GM21717 (cell line): ENCODE data around the gene HTR7.
"Not testable (repeated sequence)": the region's sequence is repeated elsewhere in the genome, so short reads cannot be mapped to it uniquely, and the experiment has no call there.

ENCODE experiments used
- ATAC-seq: cut with Tn5 transposase; IDR thresholded peaks from one replicate; pipeline ENCODE4 v1.9.1; 2021; ENCODE audit warnings: mild to moderate bottlenecking, moderate library complexity; ENCODE audit not compliant: unreplicated experiment

The HTR7 gene

DNA sequence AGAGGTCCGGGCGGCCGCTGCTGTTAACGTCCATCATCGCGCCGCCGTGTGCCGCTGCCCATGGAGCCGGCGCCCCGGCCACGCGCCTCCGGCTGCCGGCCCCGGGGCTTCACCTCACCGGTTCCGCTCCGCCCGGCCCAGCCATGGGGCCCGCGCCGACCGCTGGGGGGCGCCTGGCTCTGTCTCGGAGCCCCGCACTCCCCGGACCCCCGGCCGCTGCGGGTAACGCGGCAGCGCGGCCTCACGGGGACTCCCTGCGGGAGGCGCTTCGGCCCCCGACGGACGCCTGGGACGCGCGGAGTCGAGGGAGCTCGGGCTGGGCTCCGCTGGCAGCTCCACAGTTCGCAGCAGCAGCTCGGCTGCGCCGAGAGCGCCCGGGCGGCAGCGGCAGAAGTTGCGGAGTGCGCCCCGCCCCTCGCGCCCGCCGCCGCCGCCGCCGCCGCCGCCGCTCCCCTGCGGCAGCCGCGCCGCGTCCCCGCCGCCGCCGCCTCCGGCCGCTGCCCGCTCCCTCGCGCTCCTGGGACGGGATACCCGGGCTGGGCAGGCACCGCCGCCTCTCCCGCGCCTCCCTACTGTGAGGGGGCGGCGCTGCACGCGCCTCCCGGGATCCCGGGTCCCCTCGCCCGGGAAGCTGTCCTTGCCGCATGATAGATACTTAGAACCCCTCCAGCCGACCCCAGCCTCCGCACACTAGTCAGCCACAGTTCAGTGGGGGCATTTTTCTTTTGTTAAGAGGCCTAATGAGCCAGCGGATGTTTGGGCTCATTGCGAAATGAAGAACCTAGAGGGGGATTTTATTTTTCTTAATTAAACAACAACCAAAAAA, at the start of gene HTR7:
Gene HTR7, minus strand, starts transcription at position 405 of the 826 bp plus-strand sequence. Its CDS starts 368 bp downstream, at position 37.
- peak; percentile 57 for ATAC-seq

DNA sequence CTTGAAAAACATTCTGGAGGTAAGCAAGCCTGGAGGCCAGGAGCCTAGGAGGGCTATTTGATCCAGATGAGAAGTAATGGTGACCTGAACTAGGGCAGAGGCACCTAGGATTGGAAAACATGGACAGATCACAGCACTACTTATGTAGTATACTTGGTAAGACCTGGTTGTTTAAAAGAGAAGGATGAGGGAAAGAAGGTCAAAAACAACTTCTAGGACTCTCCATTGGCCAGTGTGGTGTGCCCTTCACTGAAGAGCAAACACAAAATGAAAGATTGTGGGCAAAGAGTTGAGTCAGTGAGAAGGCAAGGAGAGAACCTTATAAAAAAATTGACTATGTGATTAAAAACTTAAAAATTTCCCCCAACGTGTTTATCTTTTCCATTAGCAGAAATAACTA, 48.8 kb upstream of the HTR7 start:
- no peak for ATAC-seq

DNA sequence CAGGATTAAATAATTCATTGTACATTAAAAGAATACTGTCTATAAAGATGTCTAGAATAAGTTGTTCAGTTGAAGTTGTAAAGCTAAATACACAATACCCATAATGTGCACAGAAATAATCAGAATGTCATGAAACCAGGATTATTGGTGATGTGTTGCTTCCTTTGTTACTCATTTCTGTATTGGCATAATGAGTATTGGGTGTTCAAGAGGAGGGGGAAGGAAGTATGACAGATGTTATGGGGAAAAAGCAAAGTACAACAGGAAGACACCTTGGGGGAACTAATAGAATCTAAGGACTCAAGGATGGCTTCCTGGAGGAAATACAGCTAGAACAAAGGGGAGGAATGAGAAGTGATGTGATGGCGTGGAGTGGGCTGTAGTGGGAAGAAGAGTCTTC, 48.1 kb upstream of the HTR7 start:
- ATAC-seq: no peak

DNA sequence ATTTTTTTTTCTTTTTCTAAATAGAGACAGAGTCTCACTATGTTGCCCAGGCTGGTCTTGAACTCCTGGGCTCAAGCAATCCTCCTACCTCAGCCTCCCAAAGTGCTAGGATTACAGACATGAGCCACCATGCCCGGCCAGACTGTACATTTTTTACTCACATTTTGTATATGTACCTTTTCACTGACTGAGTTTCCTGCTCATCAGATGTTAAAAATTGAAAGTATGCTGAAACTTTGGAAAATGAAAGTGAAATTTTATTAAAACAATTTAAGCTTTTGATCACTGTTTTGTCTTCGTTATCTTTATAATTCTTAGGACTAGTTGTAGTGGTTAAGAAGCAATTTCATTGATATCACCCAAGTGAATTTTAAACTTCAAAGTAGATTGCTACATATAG, 39.1 kb upstream of the HTR7 start:
- ATAC-seq: not testable (repeated sequence)

DNA sequence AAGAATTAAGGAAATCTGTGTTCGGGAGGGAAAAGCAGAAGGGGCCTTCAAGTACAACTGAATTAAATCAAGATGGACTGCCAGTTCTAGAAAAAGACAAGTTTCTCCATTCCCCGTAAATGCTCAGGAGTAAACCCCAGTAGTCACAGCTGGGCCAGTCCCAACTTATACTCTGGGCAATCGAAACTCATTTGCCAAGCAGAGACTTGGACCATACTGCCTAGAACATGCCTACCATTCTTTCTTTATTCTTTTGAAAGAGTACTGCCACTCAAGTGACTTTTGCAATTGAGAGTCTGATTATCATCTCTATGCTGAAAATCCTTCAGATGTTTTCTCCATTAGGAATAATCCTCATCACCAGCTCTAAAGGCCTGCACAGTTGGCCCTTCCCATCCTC, 35.4 kb upstream of the HTR7 start:
- no peak for ATAC-seq

DNA sequence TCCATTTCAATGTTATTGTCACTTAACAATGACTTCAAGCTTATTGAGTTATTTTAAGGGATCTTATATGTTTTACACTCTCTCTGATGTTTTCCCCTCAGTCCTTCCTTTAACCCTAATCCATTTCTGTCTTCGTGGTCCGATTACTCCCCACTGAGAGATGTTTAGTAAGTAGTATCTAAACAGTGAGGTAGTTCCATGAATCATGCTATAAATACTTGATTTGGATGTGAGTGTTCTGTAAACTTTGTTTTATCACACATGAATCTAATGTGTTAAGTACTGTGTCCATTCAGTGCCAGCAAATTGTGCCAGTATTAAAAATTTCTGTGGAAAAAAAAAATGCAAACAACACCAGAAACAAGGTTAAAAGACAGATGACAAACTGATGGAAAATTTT, 32.5 kb upstream of the HTR7 start:
- no peak for ATAC-seq

DNA sequence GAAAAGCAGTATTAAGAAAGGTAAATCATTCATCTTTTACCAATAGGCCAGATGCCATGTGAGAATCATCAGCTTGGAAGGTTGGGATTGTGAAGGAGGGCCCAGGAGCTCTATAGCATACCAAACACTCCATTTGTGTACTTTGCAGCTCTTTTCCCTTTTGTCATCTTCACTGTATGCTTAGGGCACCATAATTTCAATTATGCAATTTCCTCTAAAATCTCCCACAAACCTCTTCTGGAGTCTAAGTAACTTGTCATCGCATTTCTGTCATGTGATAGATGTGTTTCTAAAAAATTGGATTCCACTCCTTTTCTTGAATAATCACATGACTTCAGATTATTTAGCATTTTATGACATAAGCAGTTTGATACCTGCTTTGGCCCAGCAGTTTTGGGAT, 31.8 kb upstream of the HTR7 start:
- no peak for ATAC-seq

DNA sequence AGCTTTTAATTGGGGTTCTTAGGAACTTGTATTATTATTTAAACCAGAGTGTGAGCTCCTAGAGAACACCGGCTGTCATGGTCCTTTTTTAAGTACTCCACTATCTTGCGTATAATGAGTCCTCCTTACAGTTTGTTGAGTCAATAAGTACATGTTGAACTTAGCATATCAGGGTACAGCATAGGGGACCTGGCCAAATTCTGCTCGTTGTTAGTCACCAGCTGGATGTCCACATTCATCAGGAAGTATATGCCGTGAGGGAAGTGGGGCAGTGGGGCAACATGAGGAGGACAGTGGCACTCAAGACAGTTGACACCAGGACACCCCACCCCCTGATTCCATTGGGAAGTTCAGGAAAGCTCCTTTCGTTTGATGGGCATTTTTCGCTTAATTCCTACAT, 30.5 kb upstream of the HTR7 start:
- no peak for ATAC-seq

DNA sequence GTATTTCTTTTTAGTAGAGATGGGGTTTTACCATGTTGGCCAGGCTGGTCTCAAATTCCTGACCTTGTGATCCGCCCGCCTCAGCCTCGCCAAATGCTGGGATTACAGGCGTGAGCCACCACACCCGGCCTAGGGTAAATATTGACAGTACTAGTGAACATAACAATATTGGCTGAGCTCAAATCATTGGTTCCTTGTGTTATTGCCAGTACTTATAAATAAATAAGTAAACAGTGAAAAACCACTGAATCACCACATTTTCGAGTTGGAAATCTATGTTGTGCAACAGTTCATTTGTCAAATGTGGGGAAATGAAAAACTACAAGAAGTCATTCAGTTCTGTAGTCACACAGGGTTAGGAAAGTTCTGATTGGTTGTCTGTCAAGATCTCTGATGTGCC, 29.7 kb upstream of the HTR7 start:
- no peak for ATAC-seq

DNA sequence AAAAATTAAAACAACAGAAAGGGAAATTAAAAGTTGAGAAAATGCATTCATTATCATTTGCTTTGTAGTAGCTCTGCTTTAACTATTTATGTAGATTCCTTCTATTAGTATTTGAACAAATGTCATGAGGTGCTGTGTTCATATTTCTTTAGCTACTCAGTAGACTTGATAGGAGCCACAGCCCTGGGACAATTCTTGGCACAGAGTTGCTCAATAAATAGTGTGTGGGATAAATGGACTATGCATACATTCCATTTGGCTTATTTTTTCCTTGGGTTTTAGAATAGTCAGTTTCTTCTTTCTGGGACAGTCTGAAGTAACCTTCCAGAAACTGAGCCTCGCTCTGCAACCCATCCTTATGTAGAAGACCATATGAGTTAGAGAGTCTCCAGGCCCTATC, 27.3 kb upstream of the HTR7 start:
- ATAC-seq: no peak

DNA sequence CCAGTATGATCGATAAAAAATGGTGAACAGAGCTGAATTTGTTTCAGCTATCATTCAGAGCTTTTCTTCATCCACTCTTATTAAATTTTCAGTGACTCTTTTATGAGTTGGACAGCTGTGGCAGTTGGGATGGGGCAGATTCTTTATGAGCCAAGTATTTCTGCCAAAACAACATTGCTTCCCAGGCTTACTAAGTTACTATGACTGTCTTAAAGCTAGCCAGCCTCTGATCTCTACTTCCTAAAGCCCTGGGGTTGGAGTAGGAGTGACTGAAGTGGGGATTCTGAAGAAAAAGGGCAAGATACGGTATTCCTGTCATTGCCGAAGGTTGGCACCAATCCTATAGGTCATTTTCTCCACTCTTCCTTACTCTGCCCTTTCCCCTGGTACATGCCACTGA, 26.6 kb upstream of the HTR7 start:
- ATAC-seq: no peak

DNA sequence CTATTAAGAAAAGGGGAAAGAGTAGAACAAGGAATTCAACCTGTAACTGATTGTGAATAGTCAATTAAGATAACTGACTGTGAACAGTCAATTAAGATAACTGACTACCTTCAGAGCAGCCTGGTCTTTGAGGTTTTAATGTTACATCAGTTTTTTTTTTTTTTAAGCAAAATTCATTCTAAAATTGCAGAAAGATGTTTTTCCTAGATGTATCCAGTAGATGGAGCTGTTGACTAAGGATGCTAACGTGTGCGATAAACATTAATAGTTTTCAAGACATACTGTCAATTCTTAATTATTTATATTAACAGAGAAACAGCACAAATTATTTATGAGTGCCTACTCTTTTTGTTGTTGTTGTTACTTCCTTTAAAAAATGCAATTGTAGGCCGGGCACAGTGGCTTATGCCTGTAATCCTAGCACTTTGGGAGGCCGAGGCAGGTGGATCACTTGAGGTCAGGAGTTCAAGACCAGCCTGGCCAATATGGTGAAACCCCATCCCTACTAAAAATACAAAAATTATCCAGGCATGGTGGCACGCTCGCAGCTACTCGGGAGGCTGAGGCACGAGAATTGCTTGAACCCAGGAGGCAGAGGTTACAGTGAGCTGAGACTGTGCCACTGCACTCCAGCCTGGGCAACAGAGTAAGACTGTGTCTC, 22.4 kb upstream of the HTR7 start:
- ATAC-seq: not testable (repeated sequence)

DNA sequence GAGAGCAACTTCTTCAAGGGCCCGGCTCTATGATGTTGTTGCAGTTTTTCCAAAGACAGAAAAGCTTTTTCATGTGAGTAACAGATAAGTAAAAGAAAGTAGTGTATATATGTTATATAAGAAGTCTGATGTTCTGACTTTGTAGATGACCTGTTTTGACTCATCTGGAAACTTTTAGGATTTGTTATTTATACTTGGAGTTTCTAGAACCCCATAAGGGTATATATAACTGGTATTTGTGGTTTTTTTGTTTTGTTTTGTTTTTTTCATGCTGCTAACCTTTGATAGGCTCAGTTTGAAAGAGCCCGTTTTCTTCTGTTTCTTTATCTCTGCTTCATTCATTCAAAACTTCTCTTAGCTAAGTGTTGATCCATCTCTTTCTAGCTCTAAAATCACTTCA, 21.2 kb upstream of the HTR7 start:
- no peak for ATAC-seq

DNA sequence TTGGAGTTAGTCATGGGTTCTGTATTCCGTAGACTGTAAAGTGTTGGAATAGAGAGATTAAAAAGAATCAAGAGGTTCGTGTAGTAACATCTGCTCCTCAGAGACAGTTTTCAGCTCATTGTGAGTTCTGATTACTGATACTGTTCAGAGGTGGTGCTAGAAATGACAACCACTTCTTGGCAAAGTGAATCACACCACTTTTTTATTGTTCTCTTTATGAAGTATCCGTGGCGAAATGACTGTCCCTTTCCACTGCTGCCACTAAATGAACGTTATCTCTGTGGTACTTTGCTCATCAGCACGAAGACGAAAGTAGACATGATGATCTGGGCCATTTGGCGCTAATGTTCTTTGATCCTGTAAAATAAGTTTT, 14.8 kb upstream of the HTR7 start:
- no peak for ATAC-seq

DNA sequence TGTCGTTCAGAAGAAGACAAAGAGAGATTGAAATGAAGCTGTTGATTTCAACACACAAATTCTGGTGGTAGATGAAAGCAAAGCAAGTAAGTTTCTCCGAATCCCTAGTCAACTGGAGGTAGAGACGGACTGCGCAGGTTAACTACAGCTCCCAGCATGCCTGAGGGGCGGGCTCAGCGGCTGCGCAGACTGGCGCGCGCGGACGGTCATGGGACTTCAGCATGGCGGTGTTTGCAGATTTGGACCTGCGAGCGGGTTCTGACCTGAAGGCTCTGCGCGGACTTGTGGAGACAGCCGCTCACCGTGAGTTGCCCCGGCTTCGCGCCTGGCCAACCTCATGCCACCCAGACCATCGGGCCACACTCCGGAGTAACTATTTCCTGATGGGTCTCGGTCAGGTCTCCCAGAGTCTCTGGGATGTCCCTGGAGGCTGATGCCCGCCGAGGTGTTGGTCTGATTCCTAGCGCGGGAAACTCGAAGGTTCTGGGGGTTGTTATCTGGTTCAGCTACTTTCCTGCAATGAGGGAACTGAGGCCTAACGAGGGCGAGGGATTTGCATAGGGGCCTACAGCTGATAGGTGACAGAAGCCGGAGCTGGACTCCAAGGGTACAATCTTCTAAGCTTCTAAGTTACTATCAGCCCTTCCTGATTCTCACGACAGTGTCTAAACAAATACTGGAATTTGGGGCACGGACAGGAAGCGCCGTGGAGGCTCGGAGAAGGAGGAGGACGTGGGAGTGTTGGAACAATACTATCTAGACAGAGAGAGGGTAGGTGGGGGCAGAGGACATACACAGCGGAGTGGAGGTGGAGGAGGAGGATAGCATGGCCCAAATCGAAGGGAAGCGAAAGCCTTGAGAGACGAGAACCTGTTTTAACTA, 14.2 kb upstream of the HTR7 start, which contains the start of gene RPP30:
Gene RPP30, plus strand, starts transcription at position 209 of the 882 bp plus-strand sequence. Its CDS starts 13 bp downstream, at position 222.
- ATAC-seq: peak; percentile 98

DNA sequence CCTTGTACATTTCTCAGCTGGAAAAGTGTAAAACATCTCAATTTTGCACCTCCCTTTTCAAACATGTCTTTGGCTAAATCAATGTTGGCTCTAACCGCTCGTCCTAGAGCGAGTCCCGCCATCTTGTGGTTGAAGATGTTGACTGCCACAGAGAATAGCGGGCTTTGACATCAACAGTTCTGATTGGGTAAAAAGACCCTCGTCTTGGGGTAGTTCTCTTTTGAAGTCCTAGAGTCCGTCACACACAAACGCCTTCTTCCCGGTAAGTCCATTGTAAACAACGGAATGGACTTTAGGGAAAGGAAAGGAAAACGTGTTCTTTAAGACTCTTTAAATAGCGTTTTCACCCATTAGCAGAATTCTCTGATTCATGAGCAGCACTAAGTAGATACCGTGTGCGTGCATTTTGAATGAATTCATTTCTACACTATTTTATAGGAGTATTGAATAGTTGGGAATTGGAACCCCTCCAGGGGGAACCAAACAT, 13.5 kb upstream of the HTR7 start:
- peak; percentile 64 for ATAC-seq

DNA sequence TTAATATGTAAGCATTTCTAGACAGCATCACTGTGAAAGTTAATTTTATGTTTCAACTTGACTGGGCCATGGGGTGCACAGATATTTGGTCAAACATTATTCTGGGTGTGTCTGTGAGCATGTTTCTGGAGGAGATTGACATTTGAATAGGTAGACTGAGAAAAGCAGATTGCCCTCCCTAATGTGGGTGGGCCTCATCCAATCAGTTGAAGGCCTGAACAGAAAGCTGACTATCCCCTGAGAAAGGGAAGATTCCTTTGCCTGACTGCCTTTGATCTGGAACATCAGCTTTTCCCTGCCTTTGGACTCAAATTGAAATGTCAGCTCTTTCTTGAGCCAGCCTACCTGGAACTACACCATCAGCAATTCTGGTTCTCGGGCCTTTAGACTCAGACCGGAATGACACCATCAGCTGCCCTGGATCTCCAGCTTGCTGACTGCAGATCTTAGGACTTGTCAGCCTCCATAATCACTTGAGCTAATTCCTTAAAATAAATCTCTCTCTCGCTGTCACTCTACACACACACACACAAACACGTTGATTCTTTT, 8.3 kb upstream of the HTR7 start:
- ATAC-seq: no peak

DNA sequence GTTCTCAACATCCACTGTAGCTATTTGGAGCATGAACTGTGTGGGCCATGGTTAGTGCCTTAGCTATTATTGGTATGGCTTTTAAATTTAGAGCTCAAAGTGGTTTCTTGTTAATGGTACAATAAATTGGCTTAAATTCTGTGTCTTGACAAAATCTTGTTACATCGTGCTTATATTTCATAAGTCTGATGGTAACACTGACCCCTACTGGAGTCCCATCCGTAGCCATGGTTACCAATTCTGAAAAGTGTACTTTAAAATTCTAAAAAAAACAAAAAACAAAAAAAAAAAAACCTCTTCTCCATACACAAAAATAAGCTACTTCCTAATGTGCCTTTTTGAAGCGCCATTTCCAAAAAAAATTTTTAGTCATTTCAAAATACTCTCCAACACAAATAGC, 7.6 kb upstream of the HTR7 start:
- ATAC-seq: no peak

DNA sequence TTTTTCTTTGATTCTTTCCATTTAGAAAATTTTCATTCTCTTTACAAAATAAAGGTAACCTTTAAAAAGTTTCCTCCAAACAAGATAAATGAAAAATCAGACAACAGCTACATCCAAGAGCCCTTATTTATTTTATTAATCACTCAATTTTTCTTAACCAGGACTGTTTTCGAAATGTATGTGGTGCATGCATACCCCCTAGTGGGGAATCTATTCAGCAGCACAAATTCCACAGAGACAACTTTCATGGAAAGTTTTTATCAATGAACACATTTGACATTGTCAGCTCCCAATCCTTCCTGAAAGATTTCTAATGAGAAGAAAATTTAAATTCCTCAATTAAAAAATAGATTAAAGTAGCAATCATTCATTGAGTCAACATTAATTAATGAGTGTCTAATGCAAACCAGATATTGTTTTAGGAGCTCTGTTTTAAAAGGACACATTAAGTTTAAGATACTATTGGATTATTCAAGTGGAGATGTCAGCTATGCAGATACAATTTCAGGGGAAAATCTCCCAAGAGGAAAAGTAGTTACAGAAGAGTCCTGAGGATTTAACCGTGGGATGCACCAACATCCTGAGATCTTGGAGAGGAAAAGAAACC, 5.2 kb upstream of the HTR7 start:
- ATAC-seq: no peak

DNA sequence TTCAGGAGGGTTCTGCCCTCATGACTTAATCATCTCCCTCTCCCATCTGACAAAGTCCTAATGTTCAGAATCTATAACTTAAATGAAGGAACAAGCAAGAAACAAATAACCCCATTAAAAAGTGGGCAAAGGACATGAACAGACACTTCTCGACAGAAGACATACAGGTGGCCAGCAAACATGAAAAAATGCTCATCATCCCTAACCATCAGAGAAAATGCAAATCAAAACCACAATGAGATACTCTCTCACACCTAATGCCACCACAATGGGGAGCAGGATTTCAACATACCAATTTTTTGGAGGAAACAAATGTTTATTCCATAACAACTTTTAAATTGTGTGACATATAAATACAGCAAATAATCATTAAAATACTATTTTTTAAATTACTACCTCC, 3.0 kb upstream of the HTR7 start:
- ATAC-seq: no peak

DNA sequence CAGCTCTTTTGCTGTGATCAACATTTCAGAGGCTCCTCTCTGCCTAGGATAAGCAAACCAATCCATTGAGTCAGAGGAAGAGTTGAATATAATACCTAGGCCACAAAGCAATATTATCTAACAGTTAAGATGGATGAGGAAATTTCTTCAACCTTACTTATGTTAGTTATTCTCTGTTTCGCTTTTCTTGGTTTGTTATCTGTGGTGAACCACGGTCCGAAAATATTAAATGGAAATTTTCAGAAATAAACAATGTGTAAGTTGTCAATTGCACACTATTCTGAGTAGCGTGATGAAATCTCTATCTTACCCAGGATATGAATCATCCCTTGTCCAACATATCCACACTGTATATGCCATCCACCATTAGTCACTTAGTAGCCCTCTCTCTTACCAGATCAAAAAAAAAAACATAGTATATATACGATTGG, 1.5 kb upstream of the HTR7 start:
- ATAC-seq: no peak
